Hepatocyte (in vitro differentiated cells): ENCODE results near the gene LGALSL.

Source experiments
- EZH2 ChIP-seq: fragments of 200-600 bp; sonication (generic); IDR thresholded peaks from 2 replicates; pipeline ENCODE4 v1.6.1; 2016; ENCODE audit warnings: antibody characterized with exemption, mild to moderate bottlenecking, borderline replicate concordance
- EZH2phosphoT487 ChIP-seq: fragments of 200-600 bp; sonication (generic); IDR thresholded peaks from one replicate; pipeline ENCODE4 v1.6.1; 2018; ENCODE audit warnings: antibody characterized with exemption, mild to moderate bottlenecking, low read depth, moderate library complexity; ENCODE audit not compliant: unreplicated experiment, severe bottlenecking
- TF ChIP-seq, protein P1 (sequence below): fragments of 200-600 bp; sonication (generic); IDR thresholded peaks from 2 replicates; pipeline ENCODE4 v1.5.1; 2016; ENCODE audit warnings: antibody characterized with exemption, mild to moderate bottlenecking; ENCODE audit not compliant: poor library complexity

GRCh38 chr2:64498438-64498837 is 44.5 kb downstream of the LGALSL start:
- TF ChIP-seq, protein P1, sequence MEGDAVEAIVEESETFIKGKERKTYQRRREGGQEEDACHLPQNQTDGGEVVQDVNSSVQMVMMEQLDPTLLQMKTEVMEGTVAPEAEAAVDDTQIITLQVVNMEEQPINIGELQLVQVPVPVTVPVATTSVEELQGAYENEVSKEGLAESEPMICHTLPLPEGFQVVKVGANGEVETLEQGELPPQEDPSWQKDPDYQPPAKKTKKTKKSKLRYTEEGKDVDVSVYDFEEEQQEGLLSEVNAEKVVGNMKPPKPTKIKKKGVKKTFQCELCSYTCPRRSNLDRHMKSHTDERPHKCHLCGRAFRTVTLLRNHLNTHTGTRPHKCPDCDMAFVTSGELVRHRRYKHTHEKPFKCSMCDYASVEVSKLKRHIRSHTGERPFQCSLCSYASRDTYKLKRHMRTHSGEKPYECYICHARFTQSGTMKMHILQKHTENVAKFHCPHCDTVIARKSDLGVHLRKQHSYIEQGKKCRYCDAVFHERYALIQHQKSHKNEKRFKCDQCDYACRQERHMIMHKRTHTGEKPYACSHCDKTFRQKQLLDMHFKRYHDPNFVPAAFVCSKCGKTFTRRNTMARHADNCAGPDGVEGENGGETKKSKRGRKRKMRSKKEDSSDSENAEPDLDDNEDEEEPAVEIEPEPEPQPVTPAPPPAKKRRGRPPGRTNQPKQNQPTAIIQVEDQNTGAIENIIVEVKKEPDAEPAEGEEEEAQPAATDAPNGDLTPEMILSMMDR, result no peak
- TF ChIP-seq EZH2 (no peak), EZH2phosphoT487 (no peak)
